Measurements from ENCODE around the gene TMEM266.
A peak's percentile ranks its signal among the peaks of the same experiment; 100 is the strongest.

Gene TMEM266

GRCh38 chr15:76127169-76127568 is 67.4 kb downstream of the TMEM266 start:
- no peak for DNase-seq (ENCODE audit: low read depth, low spot score)

GRCh38 chr15:76127880-76128279 is 68.1 kb downstream of the TMEM266 start:
- no peak for DNase-seq (ENCODE audit: low read depth, low spot score)

- no peak for DNase-seq (ENCODE audit: low read depth, low spot score)
Measured at GRCh38 chr15:76134537-76134936, 74.8 kb downstream of the TMEM266 start.

GRCh38 chr15:76135516-76135915 is 75.7 kb downstream of the TMEM266 start:
- DNase-seq (ENCODE audit: low read depth, low spot score): no peak

GRCh38 chr15:76138436-76138835 is 78.7 kb downstream of the TMEM266 start:
- DNase-seq (ENCODE audit: low read depth, low spot score): no peak

- peak; percentile 87 for DNase-seq (ENCODE audit: low read depth, low spot score)
Measured at GRCh38 chr15:76139368-76140073, 79.7 kb downstream of the TMEM266 start.

GRCh38 chr15:76140074-76140464 is 80.3 kb downstream of the TMEM266 start:
- DNase-seq (ENCODE audit: low read depth, low spot score): no peak

GRCh38 chr15:76146812-76147211 is 87.0 kb downstream of the TMEM266 start:
- DNase-seq (ENCODE audit: low read depth, low spot score): no peak

GRCh38 chr15:76147906-76148570 is 88.3 kb downstream of the TMEM266 start:
- peak; percentile 69 for DNase-seq (ENCODE audit: low read depth, low spot score)

- DNase-seq (ENCODE audit: low read depth, low spot score): no peak
Measured at GRCh38 chr15:76149291-76149915, 89.6 kb downstream of the TMEM266 start.

- no peak for DNase-seq (ENCODE audit: low read depth, low spot score)
Measured at GRCh38 chr15:76150513-76150912, 90.7 kb downstream of the TMEM266 start.

- DNase-seq (ENCODE audit: low read depth, low spot score): peak; percentile 88
Measured at GRCh38 chr15:76150971-76151598, 91.3 kb downstream of the TMEM266 start.

GRCh38 chr15:76151599-76151974 is 91.8 kb downstream of the TMEM266 start:
- no peak for DNase-seq (ENCODE audit: low read depth, low spot score)

- no peak for DNase-seq (ENCODE audit: low read depth, low spot score)
Measured at GRCh38 chr15:76152197-76152596, 92.4 kb downstream of the TMEM266 start.

- DNase-seq (ENCODE audit: low read depth, low spot score): no peak
Measured at GRCh38 chr15:76153241-76154197, 93.7 kb downstream of the TMEM266 start.

- DNase-seq (ENCODE audit: low read depth, low spot score): no peak
Measured at GRCh38 chr15:76155731-76156130, 95.9 kb downstream of the TMEM266 start.

- no peak for DNase-seq (ENCODE audit: low read depth, low spot score)
Measured at GRCh38 chr15:76158226-76158625, 98.4 kb downstream of the TMEM266 start.

- no peak for DNase-seq (ENCODE audit: low read depth, low spot score)
Measured at GRCh38 chr15:76158815-76159214, 99.0 kb downstream of the TMEM266 start.

- no peak for DNase-seq (ENCODE audit: low read depth, low spot score)
Measured at GRCh38 chr15:76159282-76159681, 99.5 kb downstream of the TMEM266 start.

GRCh38 chr15:76160426-76161152 is 100.8 kb downstream of the TMEM266 start:
- no peak for DNase-seq (ENCODE audit: low read depth, low spot score)

Data from astrocyte of the hippocampus (primary cell).